Measurements from ENCODE around the gene CLCN4.

CLCN4 gene

DNA sequence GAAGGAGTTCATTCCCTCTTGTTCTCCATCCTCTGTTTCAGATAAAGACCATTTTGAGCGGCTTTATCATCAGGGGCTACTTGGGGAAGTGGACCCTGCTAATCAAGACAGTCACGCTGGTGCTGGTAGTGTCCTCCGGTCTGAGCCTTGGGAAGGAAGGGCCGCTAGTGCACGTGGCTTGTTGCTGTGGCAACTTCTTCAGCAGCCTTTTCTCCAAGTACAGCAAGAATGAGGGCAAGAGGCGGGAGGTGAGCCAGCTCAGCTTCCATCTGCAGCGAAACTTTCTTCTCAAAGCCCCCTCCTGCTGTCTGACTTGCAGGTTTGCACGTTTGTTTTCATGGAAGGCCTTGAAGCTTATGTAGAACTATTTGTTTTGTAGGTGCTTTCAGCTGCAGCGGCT is 49.5 kb downstream of the CLCN4 start:
- H3K4me3 ChIP-seq (ENCODE audit: low read depth, low read length, poor library complexity, severe bottlenecking): no peak overlapping the region

DNA sequence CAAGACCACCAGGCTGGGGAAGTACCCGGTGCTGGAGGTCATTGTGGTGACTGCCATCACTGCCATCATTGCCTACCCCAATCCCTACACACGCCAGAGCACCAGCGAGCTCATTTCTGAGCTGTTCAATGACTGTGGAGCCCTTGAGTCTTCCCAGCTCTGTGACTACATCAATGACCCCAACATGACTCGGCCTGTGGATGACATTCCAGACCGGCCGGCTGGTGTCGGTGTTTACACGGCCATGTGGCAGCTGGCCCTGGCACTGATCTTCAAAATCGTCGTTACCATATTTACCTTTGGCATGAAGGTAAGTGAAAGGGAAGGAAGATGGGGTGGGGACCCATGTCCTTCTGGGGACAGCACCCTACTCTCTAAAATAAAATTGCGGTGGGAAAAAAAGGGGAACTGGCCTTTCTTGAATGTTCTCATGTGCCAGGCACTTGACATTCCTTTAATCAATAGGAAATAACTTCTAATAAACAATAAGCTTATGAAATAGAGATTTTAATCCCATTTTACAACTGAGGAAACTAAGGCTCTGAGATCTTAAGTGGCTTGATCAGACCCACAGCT is 51.6 kb downstream of the CLCN4 start:
- H3K9me2 ChIP-seq (ENCODE audit: low read depth, low read length): no peaks in the 10 kb centered on the region
- H3K4me3 ChIP-seq (ENCODE audit: low read depth, low read length, poor library complexity, severe bottlenecking): no peak overlapping the region
- no peak overlapping the region for H3K4me2 ChIP-seq (ENCODE audit: low read length)

More for the DNA sequence above, 49.5 kb downstream of the CLCN4 start:
- H3K79me2 ChIP-seq (ENCODE audit: insufficient read depth, low read length): no peaks in the 10 kb centered on the region
- H3K4me2 ChIP-seq (ENCODE audit: low read length): no peak overlapping the region
- H3K27ac ChIP-seq (ENCODE audit: low read depth, low read length, poor library complexity, severe bottlenecking): no peak overlapping the region
- H3K9me2 ChIP-seq (ENCODE audit: low read depth, low read length): no peaks in the 10 kb centered on the region
- no peaks in the 10 kb centered on the region for H4K20me1 ChIP-seq (ENCODE audit: insufficient read depth, low read length)
- no peaks in the 10 kb centered on the region for H3K4me1 ChIP-seq (ENCODE audit: insufficient read depth, low read length, severe bottlenecking)
- H3K9ac ChIP-seq (ENCODE audit: low read length): no peak overlapping the region
- TF ChIP-seq, protein P1, sequence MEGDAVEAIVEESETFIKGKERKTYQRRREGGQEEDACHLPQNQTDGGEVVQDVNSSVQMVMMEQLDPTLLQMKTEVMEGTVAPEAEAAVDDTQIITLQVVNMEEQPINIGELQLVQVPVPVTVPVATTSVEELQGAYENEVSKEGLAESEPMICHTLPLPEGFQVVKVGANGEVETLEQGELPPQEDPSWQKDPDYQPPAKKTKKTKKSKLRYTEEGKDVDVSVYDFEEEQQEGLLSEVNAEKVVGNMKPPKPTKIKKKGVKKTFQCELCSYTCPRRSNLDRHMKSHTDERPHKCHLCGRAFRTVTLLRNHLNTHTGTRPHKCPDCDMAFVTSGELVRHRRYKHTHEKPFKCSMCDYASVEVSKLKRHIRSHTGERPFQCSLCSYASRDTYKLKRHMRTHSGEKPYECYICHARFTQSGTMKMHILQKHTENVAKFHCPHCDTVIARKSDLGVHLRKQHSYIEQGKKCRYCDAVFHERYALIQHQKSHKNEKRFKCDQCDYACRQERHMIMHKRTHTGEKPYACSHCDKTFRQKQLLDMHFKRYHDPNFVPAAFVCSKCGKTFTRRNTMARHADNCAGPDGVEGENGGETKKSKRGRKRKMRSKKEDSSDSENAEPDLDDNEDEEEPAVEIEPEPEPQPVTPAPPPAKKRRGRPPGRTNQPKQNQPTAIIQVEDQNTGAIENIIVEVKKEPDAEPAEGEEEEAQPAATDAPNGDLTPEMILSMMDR (IDR thresholded peaks at IDR 0.05; ENCODE audit: low read length): no peak
- no peak for TF ChIP-seq EZH2 (IDR thresholded peaks at IDR 0.05; ENCODE audit: borderline replicate concordance, low read length)
- H3K36me3 ChIP-seq (ENCODE audit: insufficient read depth, low read length): no peaks in the 10 kb centered on the region
- no peak overlapping the region for H2AFZ ChIP-seq (ENCODE audit: low read length)
- H3K27me3 ChIP-seq (ENCODE audit: insufficient read depth, low read length): no peaks in the 10 kb centered on the region
- no peaks in the 10 kb centered on the region for H3K9me3 ChIP-seq (ENCODE audit: low read length)
- H3F3A ChIP-seq (ENCODE audit: insufficient read depth, low read length): no peaks in the 10 kb centered on the region

DNA sequence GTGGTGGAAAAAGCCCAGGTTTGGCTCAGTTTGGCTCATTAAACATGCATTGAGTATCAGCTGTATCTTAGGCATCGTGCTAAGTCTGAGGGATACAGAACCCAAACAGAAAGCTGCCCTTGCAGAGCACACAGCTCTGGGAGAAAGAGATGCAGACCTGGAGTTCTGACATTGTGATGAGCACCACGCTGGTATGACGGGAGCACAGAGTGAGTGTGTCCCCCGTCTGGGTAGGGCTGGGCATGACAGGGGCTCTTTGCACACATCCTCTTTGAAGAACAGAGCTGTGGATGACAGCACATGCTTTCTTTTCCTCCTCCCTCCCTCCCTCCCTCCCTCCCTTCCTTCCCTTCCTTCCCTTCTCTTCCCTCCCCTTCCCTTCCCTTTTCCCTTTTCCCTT is 52.2 kb downstream of the CLCN4 start:
- no peaks in the 10 kb centered on the region for H4K20me1 ChIP-seq (ENCODE audit: insufficient read depth, low read length)
- H3F3A ChIP-seq (ENCODE audit: insufficient read depth, low read length): no peaks in the 10 kb centered on the region
- no peak overlapping the region for H3K4me2 ChIP-seq (ENCODE audit: low read length)
- H3K27ac ChIP-seq (ENCODE audit: low read depth, low read length, poor library complexity, severe bottlenecking): no peak overlapping the region
- H2AFZ ChIP-seq (ENCODE audit: low read length): no peak overlapping the region
- H3K36me3 ChIP-seq (ENCODE audit: insufficient read depth, low read length): no peaks in the 10 kb centered on the region
- no peaks in the 10 kb centered on the region for H3K9me2 ChIP-seq (ENCODE audit: low read depth, low read length)
- no peaks in the 10 kb centered on the region for H3K79me2 ChIP-seq (ENCODE audit: insufficient read depth, low read length)
- H3K27me3 ChIP-seq (ENCODE audit: insufficient read depth, low read length): no peaks in the 10 kb centered on the region
- H3K4me3 ChIP-seq (ENCODE audit: low read depth, low read length, poor library complexity, severe bottlenecking): no peak overlapping the region
- TF ChIP-seq, protein P1 (IDR thresholded peaks at IDR 0.05; ENCODE audit: low read length): no peak
- no peak for TF ChIP-seq EZH2 (IDR thresholded peaks at IDR 0.05; ENCODE audit: borderline replicate concordance, low read length)
- H3K4me1 ChIP-seq (ENCODE audit: insufficient read depth, low read length, severe bottlenecking): no peaks in the 10 kb centered on the region
- H3K9ac ChIP-seq (ENCODE audit: low read length): no peak overlapping the region
- no peaks in the 10 kb centered on the region for H3K9me3 ChIP-seq (ENCODE audit: low read length)

More for the DNA sequence above, 51.6 kb downstream of the CLCN4 start:
- no peaks in the 10 kb centered on the region for H3K27me3 ChIP-seq (ENCODE audit: insufficient read depth, low read length)
- no peak overlapping the region for H3K27ac ChIP-seq (ENCODE audit: low read depth, low read length, poor library complexity, severe bottlenecking)
- H3K9me3 ChIP-seq (ENCODE audit: low read length): no peaks in the 10 kb centered on the region
- TF ChIP-seq, protein P1 (IDR thresholded peaks at IDR 0.05; ENCODE audit: low read length): no peak
- TF ChIP-seq EZH2 (IDR thresholded peaks at IDR 0.05; ENCODE audit: borderline replicate concordance, low read length): no peak
- H3K4me1 ChIP-seq (ENCODE audit: insufficient read depth, low read length, severe bottlenecking): no peaks in the 10 kb centered on the region
- no peaks in the 10 kb centered on the region for H4K20me1 ChIP-seq (ENCODE audit: insufficient read depth, low read length)
- H3K36me3 ChIP-seq (ENCODE audit: insufficient read depth, low read length): no peaks in the 10 kb centered on the region
- no peak overlapping the region for H2AFZ ChIP-seq (ENCODE audit: low read length)
- no peaks in the 10 kb centered on the region for H3F3A ChIP-seq (ENCODE audit: insufficient read depth, low read length)
- no peaks in the 10 kb centered on the region for H3K79me2 ChIP-seq (ENCODE audit: insufficient read depth, low read length)
- no peak overlapping the region for H3K9ac ChIP-seq (ENCODE audit: low read length)

All from OCI-LY1 (cell line).